OCI-LY7 (cell line): ENCODE results near the gene NEURL4. TPM values are rescaled to one million over a fixed set of nuclear protein-coding genes. Genes with fewer than 3 reads are reported as not detected.

Source experiments
- BruUV-seq: library from RNA; stranded (reverse); fragments of 400-500 nt; replicated peaks from 2 replicates; lab custom pipeline; 2021; lab: Mats Ljungman, UMichigan
- CTCF ChIA-PET: fragments of 300-600 bp; sonication (Branson Sonifier 250); formaldehyde crosslinking; loops from one replicate; lab custom pipeline; 2022; ENCODE audit warnings: antibody characterized with exemption; ENCODE audit not compliant: unreplicated experiment; lab: Charles Lee
- POLR2A ChIA-PET: fragments of 300-600 bp; sonication (Branson Sonifier 250); formaldehyde crosslinking; loops from one replicate; lab custom pipeline; 2022; ENCODE audit warnings: antibody characterized with exemption; lab: Charles Lee
- DNase-seq: peaks from one replicate; pipeline ENCODE4 v3.0.0-alpha.2; 2015; ENCODE audit warnings: low spot score
- H2AFZ ChIP-seq: fragments of 200-600 bp; sonication (generic), shearing (Covaris generic); 2 replicates; pipeline ENCODE4 v1.6.1; 2014; ENCODE audit warnings: mild to moderate bottlenecking, antibody characterized with exemption, low read length, moderate library complexity
- H3K27ac ChIP-seq: fragments of 200-600 bp; sonication (generic); 2 replicates; pipeline ENCODE4 v1.5.1; 2014; ENCODE audit warnings: mixed run types, low read depth, mild to moderate bottlenecking, moderate library complexity, low read length, inconsistent platforms; ENCODE audit not compliant: poor library complexity, severe bottlenecking
- H3K36me3 ChIP-seq: fragments of 200-600 bp; sonication (generic); 2 replicates; pipeline ENCODE4 v1.6.1; 2014; ENCODE audit warnings: mild to moderate bottlenecking, antibody characterized with exemption, low read length, moderate library complexity, mixed read lengths; ENCODE audit not compliant: insufficient read depth
- H3K4me1 ChIP-seq: fragments of 200-600 bp; sonication (generic); 2 replicates; pipeline ENCODE4 v1.5.1; 2014; ENCODE audit warnings: mild to moderate bottlenecking, low read length; ENCODE audit not compliant: insufficient read depth, poor library complexity, severe bottlenecking
- H3K4me2 ChIP-seq: fragments of 200-600 bp; sonication (generic); 2 replicates; pipeline ENCODE4 v1.6.1; 2014; ENCODE audit warnings: mild to moderate bottlenecking, low read length
- H3K4me3 ChIP-seq: fragments of 200-600 bp; sonication (generic); 2 replicates; pipeline ENCODE4 v1.5.1; 2014; ENCODE audit warnings: mild to moderate bottlenecking, low read depth, low read length; ENCODE audit not compliant: poor library complexity, severe bottlenecking
- H3K79me2 ChIP-seq: fragments of 200-600 bp; sonication (generic); 2 replicates; pipeline ENCODE4 v1.6.1; 2016; ENCODE audit warnings: low read depth, mild to moderate bottlenecking, low read length, moderate library complexity, mixed read lengths; ENCODE audit not compliant: insufficient read depth
- H3K9me2 ChIP-seq: fragments of 200-600 bp; sonication (generic); 2 replicates; pipeline ENCODE4 v1.6.1; 2016; ENCODE audit warnings: mild to moderate bottlenecking, low read length, mixed read lengths; ENCODE audit not compliant: insufficient read depth
- H3K9me3 ChIP-seq: fragments of 200-600 bp; sonication (generic); 2 replicates; pipeline ENCODE4 v1.6.1; 2014; ENCODE audit warnings: mild to moderate bottlenecking, mixed run types, low read length, mixed read lengths
- H4K20me1 ChIP-seq: fragments of 200-600 bp; sonication (generic); 2 replicates; pipeline ENCODE4 v1.6.1; 2014; ENCODE audit warnings: mild to moderate bottlenecking, antibody characterized with exemption, low read length, moderate library complexity, mixed read lengths; ENCODE audit not compliant: insufficient read depth
- EZH2phosphoT487 ChIP-seq: fragments of 200-600 bp; sonication (generic); IDR thresholded peaks from 2 replicates; pipeline ENCODE4 v1.6.1; 2018; ENCODE audit warnings: low read depth, borderline replicate concordance, mild to moderate bottlenecking, mixed run types, antibody characterized with exemption, low read length, moderate library complexity, mixed read lengths
- intact Hi-C: fragments of 100-400 bp; cut with micrococcal nuclease; formaldehyde crosslinking; loops from one replicate; pipeline ENCODE4 v1.10.0; 2022; ENCODE audit not compliant: unreplicated experiment
- total RNA-seq, 2 experiments: library from RNA; depleted of rRNA in 1 of 2; stranded (reverse); fragments of >200 nt in 1 of 2; shearing (Covaris generic) in 1 of 2; gene quantifications; 2 replicates each; pipeline ENCODE4 v1.2.3, GENCODE V29; 2014 to 2022
- TF ChIP-seq, protein P1 (sequence below): fragments of 200-600 bp; sonication (generic); conservative IDR thresholded peaks from 2 replicates; pipeline ENCODE4 v1.5.1; 2014; ENCODE audit warnings: mild to moderate bottlenecking, antibody characterized with exemption, low read length, moderate library complexity, mixed read lengths

Gene NEURL4
- total RNA-seq, 2 experiments from 2014 or later: 34.7 to 66.8 TPM

DNA sequence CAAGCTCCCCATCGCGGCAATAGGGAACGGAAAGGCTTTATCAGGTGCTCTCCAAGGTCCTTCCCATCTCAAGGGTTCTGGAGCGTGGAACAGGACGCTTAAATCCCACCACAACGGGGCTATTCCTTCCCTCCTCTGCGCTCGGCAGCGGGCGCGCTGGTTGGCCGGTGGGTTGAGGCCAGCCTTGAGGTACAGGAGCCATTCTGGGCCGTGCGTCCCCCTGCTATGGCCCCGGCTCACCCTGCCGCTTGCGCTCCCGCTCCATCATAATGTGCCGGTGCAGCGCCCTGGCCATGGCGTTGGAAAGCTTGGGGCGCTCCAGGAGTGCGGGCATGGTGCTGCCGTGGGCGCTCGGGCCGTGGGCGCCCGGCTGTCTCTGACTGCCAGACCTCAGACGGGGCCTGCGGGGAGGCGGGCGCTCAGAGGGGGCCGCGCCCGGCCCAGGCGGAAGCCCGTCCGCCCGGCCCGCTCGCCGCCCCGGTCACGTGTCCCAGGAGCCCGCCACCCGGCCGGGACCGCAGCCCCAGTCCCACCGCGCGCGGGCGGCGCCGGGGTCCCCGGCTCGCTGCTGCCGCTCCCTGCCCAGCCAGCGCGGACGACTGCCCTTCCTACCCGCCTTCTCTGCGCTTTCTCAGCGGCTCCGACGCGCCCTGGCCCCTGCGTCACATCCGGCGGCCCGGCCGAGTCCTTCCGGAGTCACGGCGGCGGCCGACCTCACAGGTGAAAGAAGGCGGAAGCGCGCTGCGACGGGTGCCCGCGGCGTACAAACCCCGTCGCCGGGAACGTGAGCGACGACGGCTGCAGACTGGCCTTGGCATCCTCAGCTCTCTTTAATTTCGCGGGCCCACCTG, 14.2 kb downstream of the NEURL4 start, which contains the start of gene GPS2:
TSS of gene GPS2 (minus strand) at position 642 of the 851 bp plus-strand sequence. CDS start at position 334, 308 bp downstream.
- H3K4me3 ChIP-seq: peak within 1 kb of the TSS; percentile 95
- intact Hi-C loops: loop anchor here (5.0 kb wide), 1 partner anchor 37 kb away; the partner anchor contains the start of gene KCTD11
- TF ChIP-seq EZH2phosphoT487: no peak
- TF ChIP-seq, protein P1, sequence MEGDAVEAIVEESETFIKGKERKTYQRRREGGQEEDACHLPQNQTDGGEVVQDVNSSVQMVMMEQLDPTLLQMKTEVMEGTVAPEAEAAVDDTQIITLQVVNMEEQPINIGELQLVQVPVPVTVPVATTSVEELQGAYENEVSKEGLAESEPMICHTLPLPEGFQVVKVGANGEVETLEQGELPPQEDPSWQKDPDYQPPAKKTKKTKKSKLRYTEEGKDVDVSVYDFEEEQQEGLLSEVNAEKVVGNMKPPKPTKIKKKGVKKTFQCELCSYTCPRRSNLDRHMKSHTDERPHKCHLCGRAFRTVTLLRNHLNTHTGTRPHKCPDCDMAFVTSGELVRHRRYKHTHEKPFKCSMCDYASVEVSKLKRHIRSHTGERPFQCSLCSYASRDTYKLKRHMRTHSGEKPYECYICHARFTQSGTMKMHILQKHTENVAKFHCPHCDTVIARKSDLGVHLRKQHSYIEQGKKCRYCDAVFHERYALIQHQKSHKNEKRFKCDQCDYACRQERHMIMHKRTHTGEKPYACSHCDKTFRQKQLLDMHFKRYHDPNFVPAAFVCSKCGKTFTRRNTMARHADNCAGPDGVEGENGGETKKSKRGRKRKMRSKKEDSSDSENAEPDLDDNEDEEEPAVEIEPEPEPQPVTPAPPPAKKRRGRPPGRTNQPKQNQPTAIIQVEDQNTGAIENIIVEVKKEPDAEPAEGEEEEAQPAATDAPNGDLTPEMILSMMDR: no peak
- peaks cover 82% of the 10 kb centered on the region for H3K36me3 ChIP-seq
- no peaks in the 10 kb centered on the region for H3K9me3 ChIP-seq
- DNase-seq: peak; percentile 91
- H3K27ac ChIP-seq: peak within 1 kb of the TSS; percentile 79
- no peak within 1 kb of the TSS; the same call in 1 of the 2 replicates for H2AFZ ChIP-seq
- H3K4me1 ChIP-seq: peaks cover 47% of the 10 kb centered on the region
- POLR2A ChIA-PET: interaction anchor here (0.8 to 2.6 kb wide), 4 partner anchors 15 to 89 kb away, joined by 4 to 12 read pairs (median 8); partner anchors contain the start of genes ACAP1, NEURL4 and TMEM256
- H3K4me2 ChIP-seq: peak within 1 kb of the TSS; percentile 96
- CTCF ChIA-PET: no interaction called here
- H3K9me2 ChIP-seq: no peaks in the 10 kb centered on the region
- peaks cover 15% of the 10 kb centered on the region for H4K20me1 ChIP-seq
- BruUV-seq: no TSS peak
- H3K79me2 ChIP-seq: peaks cover 27% of the 10 kb centered on the region

DNA sequence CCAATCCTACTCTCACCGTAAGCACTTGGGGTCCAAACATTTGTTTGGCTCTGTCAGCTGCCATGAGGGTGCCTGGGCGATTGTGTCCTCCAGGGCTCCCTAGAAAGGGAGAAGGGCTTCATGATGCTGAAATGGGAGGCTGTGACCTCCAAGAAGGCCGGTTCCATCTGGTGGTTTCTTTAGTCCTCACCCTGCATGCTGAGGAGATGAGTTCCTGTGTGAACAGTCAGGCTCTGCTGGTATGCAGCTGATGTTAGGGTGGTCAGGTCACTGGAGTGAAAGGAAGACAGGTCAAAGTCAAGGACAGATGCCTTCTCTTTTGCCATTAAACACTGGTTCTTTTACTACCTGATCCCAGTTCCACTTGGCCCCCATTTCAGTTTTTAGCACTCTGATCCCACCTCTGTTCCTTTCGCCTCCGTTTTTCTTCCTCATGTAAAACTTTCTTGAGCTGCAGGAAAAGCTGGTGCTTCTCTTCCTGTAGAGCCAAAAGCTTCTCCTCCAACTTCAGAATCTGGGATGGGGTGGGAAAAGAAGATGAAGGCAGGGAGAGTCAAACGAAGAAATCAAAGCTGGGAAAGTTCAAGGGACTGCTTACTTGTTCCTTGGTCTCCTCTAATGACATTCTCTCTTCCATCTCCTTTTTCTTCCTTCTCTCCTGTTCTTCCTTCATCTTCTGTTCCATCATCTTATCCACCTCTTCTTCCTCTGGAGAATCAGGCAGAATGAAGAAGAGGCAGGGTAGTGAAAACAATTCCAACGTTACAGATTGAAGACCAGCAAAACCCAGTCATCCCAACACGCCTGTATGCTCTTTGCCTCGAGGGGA, 15.0 kb downstream of the NEURL4 start:
- peaks cover 35% of the 10 kb centered on the region for H3K79me2 ChIP-seq
- DNase-seq: peak; percentile 27
- CTCF ChIA-PET: no interaction called here
- peaks cover 88% of the 10 kb centered on the region for H3K36me3 ChIP-seq
- POLR2A ChIA-PET: interaction anchor here (2.6 kb wide), 1 partner anchor 16 kb away, joined by 12 read pairs; the partner anchor contains the start of gene NEURL4
- no peaks in the 10 kb centered on the region for H3K9me2 ChIP-seq
- peak overlapping the region; percentile 79 for H3K27ac ChIP-seq
- H3K4me2 ChIP-seq: peak overlapping the region; percentile 96
- peaks cover 23% of the 10 kb centered on the region for H4K20me1 ChIP-seq
- no peak for TF ChIP-seq EZH2phosphoT487
- no peaks in the 10 kb centered on the region for H3K9me3 ChIP-seq
- peaks cover 56% of the 10 kb centered on the region for H3K4me1 ChIP-seq
- intact Hi-C loops: no loop called here
- H3K4me3 ChIP-seq: peak overlapping the region; percentile 95
- TSS peak; percentile 89 for BruUV-seq
- no peak overlapping the region for H2AFZ ChIP-seq
